ENCODE data around the gene SYT13.
A peak's percentile ranks its signal among the peaks of the same experiment; 100 is the strongest.
"Not testable (repeated sequence)": the region's sequence is repeated elsewhere in the genome, so short reads cannot be mapped to it uniquely, and the experiment has no call there.

SYT13 gene

DNA sequence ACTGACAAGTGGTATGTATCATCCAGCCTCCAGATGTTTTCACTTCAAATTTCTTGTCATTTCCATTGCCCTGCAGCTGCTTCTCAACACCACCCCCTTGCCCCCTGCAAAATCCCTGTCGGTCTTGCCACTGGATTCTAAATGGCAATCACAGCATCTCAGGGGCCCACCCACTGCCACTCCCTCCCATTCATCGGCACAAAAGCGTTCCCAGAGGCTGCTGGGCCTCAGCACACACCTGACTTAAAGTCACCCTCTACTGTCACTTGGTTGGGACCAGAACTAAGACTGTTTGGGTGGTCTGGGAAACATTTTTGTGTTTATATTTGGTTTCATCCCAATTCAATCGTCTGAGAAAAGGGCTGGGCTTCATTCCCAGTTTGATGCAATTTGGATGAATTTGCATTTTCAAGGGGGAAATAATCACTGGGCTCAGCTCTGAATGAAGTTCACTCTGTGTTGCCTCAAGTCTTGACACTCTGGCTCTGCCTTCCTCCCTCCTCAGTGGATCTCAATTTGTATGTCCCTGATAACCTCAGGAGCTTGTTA is 27.1 kb downstream of the SYT13 start:
- no peaks in the 10 kb centered on the region for H3K4me1 Mint-ChIP-seq
- H3K27ac Mint-ChIP-seq = no peak overlapping the region
- no peak for DNase-seq (ENCODE audit: low spot score in 2 of 2)
- ATAC-seq (ENCODE audit: low read depth) = no peak
- no peaks in the 10 kb centered on the region for H3K9me3 Mint-ChIP-seq
- peaks cover 25% of the 10 kb centered on the region for H3K27me3 Mint-ChIP-seq
- H3K4me3 Mint-ChIP-seq = no peak overlapping the region
- no peaks in the 10 kb centered on the region for H3K36me3 Mint-ChIP-seq

DNA sequence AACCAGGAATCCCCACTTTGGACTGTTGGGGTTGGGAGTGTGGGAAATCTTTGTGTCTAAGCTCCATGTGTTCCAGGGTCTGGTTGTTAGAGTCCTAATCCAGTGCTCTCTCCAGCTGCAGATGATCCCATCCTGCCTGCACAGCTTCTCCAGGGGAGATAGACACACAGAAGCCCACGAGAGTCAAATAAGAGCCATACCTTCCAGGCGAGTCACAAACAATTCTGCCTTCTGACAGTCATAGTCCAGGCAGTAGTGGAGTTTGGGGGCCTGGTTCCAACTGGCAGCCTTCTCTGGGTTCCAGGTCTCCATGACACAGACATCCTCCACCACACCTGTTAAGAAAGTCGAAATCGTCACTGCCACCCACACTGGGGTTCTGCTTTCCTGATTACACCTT is 32.1 kb downstream of the SYT13 start:
- H3K4me3 Mint-ChIP-seq = no peak overlapping the region
- no peak for DNase-seq (ENCODE audit: low spot score in 2 of 2)

DNA sequence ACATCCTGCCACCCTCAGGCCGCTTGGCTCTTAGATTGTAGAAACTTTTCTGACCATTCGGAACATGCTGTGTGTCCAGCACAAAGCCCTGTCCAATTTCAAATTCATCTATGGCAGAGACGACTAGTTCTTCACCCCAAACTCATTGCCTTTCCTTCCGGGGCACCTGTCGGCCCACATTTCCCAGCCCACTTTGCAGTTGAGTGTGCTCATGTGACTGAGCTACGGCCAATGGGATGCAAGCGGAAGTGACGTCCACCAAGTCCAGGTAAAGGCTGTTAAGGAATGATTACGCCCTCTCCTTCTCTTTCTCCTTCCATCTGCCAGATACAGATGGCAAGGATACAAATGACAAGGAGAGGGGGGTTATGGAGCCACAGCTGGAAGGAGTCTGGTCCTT is 32.5 kb downstream of the SYT13 start:
- Mint-ChIP-seq H3K4me3 (no peak overlapping the region), H3K4me1 (peaks cover 4% of the 10 kb centered on the region), H3K27me3 (peaks cover 23% of the 10 kb centered on the region), H3K36me3 (no peaks in the 10 kb centered on the region), H3K27ac (no peak overlapping the region), H3K9me3 (no peaks in the 10 kb centered on the region)
- ATAC-seq (ENCODE audit: low read depth) (no peak), DNase-seq (ENCODE audit: low spot score in 2 of 2) (no peak)

More for the DNA sequence above, 32.1 kb downstream of the SYT13 start:
- no peak for ATAC-seq (ENCODE audit: low read depth)
- Mint-ChIP-seq H3K9me3 (no peaks in the 10 kb centered on the region), H3K4me1 (peaks cover 4% of the 10 kb centered on the region), H3K27me3 (peaks cover 23% of the 10 kb centered on the region), H3K36me3 (no peaks in the 10 kb centered on the region), H3K27ac (no peak overlapping the region)

DNA sequence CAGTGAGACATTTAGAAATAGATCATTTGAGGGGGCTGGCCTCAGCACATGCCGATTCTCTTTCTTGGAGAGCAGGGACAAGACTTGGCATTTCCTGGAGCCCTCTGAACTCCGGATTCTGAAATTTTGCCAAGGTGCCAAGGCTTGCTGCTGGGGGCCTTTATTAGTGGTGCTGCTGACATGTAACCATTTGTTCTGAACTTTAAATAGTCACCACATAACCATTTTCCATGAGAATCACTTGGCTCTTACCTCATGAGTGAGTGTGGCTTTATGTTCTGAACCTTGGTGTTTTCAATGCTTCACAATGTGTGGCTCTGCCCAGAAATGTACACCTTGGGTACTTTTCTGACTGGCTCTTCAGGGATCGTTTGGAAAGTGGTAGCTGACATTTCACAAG is 33.3 kb downstream of the SYT13 start:
- ATAC-seq (ENCODE audit: low read depth) = no peak
- Mint-ChIP-seq H3K4me3 (no peak overlapping the region), H3K9me3 (no peaks in the 10 kb centered on the region), H3K4me1 (peaks cover 4% of the 10 kb centered on the region), H3K36me3 (no peaks in the 10 kb centered on the region), H3K27ac (no peak overlapping the region), H3K27me3 (peaks cover 22% of the 10 kb centered on the region)
- no peak for DNase-seq (ENCODE audit: low spot score in 2 of 2)

DNA sequence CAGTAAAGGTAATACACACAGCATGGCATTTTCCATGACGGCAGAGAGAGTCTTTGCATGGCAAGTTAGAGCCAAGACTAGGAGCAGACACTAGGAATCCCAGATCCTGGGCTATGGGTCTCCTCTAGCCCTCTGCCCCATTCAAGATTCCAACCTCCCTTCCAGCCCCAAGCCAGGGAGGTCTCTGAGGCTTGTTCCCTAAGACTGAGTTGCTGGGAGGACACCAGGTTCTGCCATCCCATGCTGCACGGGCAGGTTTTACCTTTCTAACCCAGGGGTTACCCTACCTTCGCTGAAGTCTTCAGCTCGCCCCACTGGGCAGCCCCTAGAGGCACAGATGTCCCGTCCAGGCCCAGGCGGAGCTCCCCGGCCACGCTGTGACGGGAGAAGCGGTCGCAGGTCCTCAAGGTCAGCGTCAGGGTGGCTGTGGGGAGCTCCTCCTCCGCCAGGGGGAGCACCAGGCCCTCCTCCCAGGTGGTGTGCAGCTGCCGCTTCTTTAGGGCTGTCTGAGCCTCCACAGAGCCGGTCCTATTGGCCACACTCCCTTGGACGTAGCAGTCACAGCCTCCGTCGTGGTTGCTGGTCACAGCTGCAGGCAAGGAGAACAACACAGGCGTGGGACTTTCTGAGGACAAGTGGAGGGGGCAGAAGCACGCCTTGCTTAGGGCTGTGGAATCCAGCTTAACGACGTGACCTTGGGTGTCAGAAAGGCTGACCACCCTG is 33.8 kb downstream of the SYT13 start:
- ATAC-seq (ENCODE audit: low read depth) (peak; percentile 63), DNase-seq (ENCODE audit: low spot score in 2 of 2) (peak; percentile 20 to 44)
- H3K4me3 Mint-ChIP-seq = no peak overlapping the region
- H3K27ac Mint-ChIP-seq = no peak overlapping the region
- peaks cover 22% of the 10 kb centered on the region for H3K27me3 Mint-ChIP-seq
- no peaks in the 10 kb centered on the region for H3K36me3 Mint-ChIP-seq
- H3K9me3 Mint-ChIP-seq = no peaks in the 10 kb centered on the region
- peaks cover 4% of the 10 kb centered on the region for H3K4me1 Mint-ChIP-seq

DNA sequence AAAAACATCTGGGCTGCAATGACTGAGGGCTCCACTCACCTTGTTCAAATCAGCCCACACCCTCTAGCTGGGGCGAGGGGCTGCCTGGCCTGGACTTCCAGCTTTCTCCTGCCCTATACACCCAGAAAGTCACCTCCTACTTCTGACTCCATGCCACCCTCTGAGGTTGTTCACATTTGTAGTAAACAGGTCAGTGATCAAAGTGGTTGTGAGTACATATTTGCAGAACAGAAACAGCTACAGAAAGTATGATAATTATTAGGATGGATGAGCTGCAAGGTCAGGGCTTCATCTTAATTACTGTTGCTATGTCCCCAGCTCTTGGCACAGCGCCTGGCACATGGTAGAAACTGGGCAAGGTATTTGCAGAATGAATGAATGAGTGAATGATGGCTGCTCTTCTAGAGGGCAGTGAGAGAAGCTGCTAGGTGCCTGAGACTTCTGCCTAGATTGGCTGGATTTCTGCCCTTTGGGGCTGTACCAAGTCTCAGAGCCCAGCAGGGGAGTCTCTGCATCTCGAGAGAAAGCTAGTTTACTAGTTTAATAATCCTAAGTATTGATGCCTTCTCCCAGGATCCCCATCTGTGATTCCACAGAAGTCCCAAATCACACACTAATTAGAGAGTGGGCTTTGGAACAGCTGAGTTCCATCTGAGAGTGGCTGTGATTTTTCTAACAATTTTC is 36.0 kb downstream of the SYT13 start:
- ATAC-seq (ENCODE audit: low read depth) (peak; percentile 24), DNase-seq (ENCODE audit: low spot score in 2 of 2) (no peak)
- Mint-ChIP-seq H3K27me3 (peaks cover 15% of the 10 kb centered on the region), H3K4me1 (peaks cover 4% of the 10 kb centered on the region), H3K27ac (no peak overlapping the region), H3K4me3 (no peak overlapping the region), H3K36me3 (no peaks in the 10 kb centered on the region), H3K9me3 (no peaks in the 10 kb centered on the region)

DNA sequence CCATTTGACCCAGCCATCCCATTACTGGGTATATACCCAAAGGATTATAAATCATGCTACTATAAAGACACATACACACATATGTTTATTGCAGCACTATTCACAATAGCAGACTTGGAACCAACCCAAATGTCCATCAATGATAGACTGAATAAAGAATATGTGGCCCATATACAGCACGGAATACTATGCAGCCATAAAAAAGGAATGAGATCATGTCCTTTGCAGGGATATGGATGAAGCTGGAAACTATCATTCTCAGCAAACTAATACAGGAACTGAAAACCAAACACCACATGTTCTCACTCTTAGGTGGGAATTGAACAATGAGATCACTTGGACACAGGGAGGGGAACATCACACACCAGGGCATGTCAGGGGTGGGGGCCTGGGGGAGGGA is 36.8 kb downstream of the SYT13 start:
- peaks cover 14% of the 10 kb centered on the region for H3K27me3 Mint-ChIP-seq
- H3K36me3 Mint-ChIP-seq; H3K9me3 Mint-ChIP-seq; H3K4me1 Mint-ChIP-seq; H3K4me3 Mint-ChIP-seq; ATAC-seq (ENCODE audit: low read depth); DNase-seq (ENCODE audit: low spot score in 2 of 2); H3K27ac Mint-ChIP-seq: not testable (repeated sequence)

DNA sequence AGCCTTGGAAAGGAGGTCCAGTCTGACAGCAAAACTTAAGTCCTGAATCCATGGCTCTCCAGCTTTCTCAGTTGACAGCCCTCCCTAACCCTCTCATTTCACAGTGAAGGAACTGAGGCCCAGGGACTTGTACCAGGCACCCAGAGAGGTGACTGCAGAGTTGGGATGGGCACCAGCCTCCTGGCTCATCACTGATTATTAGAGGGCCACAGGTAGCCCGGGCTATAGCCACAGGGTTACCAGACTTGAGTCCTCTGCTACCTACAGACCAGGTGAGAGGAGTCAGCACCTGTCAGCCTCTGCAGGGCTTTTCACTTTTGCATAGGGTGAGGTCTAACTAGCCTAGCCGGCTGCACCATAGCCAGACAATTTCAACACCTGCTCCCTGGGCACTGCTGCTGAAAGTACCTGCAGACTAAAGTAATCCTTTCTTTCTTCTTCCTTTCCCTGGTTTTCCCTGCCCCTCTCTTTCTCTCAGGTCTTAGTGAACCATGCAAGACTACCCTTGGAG is 37.6 kb downstream of the SYT13 start:
- Mint-ChIP-seq H3K27me3 (peaks cover 15% of the 10 kb centered on the region), H3K27ac (no peak overlapping the region), H3K4me3 (no peak overlapping the region), H3K9me3 (no peaks in the 10 kb centered on the region), H3K4me1 (peaks cover 4% of the 10 kb centered on the region), H3K36me3 (no peaks in the 10 kb centered on the region)
- ATAC-seq (ENCODE audit: low read depth) (no peak), DNase-seq (ENCODE audit: low spot score in 2 of 2) (no peak)

DNA sequence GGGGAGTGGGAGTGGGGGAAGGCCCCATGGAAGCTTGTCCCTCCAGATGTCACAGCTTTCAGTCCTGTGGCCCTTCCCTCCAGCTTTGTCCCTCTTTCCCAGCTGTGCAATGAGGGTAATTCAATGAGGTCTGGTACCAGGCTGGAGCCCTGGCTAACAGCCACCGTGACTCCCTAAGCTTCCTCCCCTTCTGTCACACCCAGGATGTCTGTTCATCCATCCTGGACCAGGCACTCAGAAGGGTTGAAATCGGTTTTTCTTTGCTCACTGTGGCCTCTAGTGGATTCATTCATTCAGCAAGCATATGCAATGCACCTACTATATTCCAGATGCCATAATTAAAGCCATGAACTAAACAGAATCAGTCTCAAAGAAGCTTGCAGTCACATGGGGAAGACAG is 38.7 kb downstream of the SYT13 start:
- H3K9me3 Mint-ChIP-seq = no peaks in the 10 kb centered on the region
- ATAC-seq (ENCODE audit: low read depth) = no peak
- peaks cover 11% of the 10 kb centered on the region for H3K27me3 Mint-ChIP-seq
- no peak overlapping the region for H3K4me3 Mint-ChIP-seq
- no peak overlapping the region for H3K27ac Mint-ChIP-seq
- no peaks in the 10 kb centered on the region for H3K36me3 Mint-ChIP-seq
- H3K4me1 Mint-ChIP-seq = peaks cover 4% of the 10 kb centered on the region
- DNase-seq (ENCODE audit: low spot score in 2 of 2) = no peak

DNA sequence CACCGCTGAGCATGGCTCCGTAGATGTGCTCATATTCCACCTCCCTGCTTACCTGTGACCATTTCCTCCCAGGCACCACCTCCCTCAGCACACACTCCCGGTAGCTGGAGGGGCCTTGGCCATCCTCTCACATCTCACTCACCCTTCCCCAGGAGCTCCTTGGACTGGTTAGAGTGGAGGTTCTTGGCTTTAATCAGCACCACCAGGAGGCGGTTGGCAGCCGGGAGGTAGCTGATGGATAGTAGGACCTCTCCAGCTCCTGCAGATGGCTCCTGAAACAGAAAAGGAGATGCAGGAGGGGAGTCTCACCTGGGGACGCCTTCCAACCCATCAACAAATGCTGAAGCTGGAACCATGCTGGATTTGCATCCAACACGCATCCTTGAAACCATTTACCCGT is 39.9 kb downstream of the SYT13 start:
- Mint-ChIP-seq H3K4me3 (no peak overlapping the region), H3K36me3 (no peaks in the 10 kb centered on the region), H3K27me3 (peaks cover 11% of the 10 kb centered on the region), H3K4me1 (peaks cover 4% of the 10 kb centered on the region), H3K9me3 (no peaks in the 10 kb centered on the region), H3K27ac (no peak overlapping the region)
- no peak for ATAC-seq (ENCODE audit: low read depth)
- DNase-seq (ENCODE audit: low spot score in 2 of 2) = no peak

DNA sequence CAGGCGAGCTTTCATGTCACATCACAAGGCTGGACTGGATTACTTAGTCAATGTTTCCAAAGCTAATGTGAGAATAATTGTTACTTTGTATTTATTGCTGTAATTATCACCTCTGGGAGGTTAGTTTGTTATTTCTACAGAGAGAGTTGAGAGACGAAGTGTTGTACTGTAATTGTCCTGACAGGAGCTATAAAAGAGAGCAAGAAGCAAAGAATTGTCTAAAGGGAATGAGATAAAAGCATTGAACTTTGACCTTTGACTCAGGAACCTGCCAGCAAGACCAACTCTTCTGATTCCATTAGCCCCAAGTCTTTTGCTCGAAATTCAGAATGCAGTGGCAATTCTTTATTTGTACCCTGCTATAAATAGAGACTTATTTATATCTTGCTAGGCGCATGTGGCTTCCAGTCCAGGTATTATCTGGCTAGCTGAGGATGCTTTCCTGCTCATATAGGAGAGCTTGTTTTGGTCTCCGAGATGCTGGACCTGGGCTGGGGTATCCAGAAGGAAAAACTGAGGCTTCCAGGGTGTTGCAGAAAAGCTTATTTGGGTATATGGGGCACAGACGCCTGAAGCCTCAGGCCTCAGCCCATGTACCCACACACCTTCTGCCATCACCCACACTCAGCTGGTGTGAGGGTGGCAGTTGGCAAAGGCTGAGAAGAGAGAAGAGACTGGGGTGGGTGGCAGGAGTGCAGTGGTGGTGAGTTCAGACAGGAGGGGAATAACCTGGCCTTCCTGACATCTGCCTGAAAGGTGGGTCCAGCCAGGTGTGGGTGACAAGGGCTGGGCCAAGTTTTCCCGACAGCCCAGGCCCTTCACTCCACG is 40.7 kb downstream of the SYT13 start:
- Mint-ChIP-seq H3K9me3 (no peaks in the 10 kb centered on the region), H3K4me1 (peaks cover 4% of the 10 kb centered on the region), H3K4me3 (no peak overlapping the region), H3K27me3 (peaks cover 11% of the 10 kb centered on the region), H3K36me3 (no peaks in the 10 kb centered on the region), H3K27ac (no peak overlapping the region)
- no peak for ATAC-seq (ENCODE audit: low read depth)
- no peak for DNase-seq (ENCODE audit: low spot score in 2 of 2)

DNA sequence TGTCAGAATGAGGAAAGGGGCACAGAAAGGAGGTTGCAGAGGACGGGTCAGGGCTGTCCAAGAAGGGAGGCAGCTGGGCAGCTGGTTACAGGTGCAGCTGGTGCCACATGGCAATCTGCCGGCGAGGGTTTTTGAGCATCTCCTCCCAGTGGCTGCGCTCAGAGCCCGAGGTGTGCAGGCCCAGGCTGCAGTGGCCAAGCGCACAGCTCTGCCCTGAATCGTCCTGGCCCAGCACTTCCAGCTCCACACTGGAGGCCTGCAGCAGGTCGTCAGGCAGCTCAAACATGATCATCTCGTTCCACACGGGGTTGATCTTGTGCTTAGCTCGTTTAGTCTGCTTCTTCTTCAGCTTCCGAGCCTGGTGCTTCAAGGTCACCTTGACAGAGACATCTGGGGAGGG is 42.2 kb downstream of the SYT13 start:
- H3K27ac Mint-ChIP-seq = no peak overlapping the region
- peaks cover 15% of the 10 kb centered on the region for H3K27me3 Mint-ChIP-seq
- ATAC-seq (ENCODE audit: low read depth) = no peak

DNA sequence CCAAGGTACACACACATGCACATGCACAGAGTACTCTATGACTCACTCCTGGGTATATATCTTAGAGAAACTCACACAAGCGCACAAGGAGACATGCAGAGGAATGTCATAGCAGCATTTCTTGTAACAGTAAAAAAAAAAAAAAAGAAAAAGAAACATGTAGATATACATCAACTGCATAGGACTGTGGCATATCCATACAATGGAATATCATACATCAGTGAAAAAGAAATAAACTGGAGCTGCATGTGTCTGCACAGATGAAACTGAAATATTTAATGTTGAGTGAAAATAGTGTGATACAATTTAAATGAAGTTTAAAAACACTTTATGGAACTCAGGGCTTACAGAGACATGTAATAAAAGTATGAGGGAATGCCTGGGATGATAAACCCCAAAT is 46.4 kb downstream of the SYT13 start:
- H3K27ac Mint-ChIP-seq = no peak overlapping the region
- no peak for DNase-seq (ENCODE audit: low spot score in 2 of 2)

More for the DNA sequence above, 42.2 kb downstream of the SYT13 start:
- DNase-seq (ENCODE audit: low spot score in 2 of 2) = no peak
- Mint-ChIP-seq H3K4me3 (no peak overlapping the region), H3K4me1 (no peaks in the 10 kb centered on the region), H3K9me3 (peaks cover 2% of the 10 kb centered on the region), H3K36me3 (no peaks in the 10 kb centered on the region)

DNA sequence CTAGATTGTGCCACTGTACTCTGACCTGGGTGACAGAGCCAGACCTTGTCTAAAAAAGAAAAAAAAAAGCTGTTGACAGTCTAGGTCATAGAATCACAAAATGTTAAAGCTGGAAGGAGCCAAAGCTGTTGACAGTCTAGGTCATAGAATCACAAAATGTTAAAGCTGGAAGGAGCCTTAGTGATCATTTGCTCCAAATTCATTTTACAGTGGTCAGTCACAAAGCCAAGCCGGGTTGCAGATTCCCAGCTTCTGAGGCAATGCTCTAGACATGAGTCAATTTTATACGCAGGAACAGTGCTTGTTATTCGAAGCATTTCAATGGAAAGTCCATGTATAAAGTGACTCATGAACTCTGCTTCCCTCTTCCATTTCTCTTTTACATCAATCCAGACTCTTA is 47.4 kb downstream of the SYT13 start:
- Mint-ChIP-seq H3K36me3 (no peaks in the 10 kb centered on the region), H3K9me3 (peaks cover 4% of the 10 kb centered on the region), H3K27ac (no peak overlapping the region), H3K4me3 (no peak overlapping the region), H3K4me1 (no peaks in the 10 kb centered on the region), H3K27me3 (peaks cover 23% of the 10 kb centered on the region)
- DNase-seq (ENCODE audit: low spot score in 2 of 2) = no peak
- no peak for ATAC-seq (ENCODE audit: low read depth)

More for the DNA sequence above, 46.4 kb downstream of the SYT13 start:
- Mint-ChIP-seq H3K4me3 (no peak overlapping the region), H3K27me3 (peaks cover 23% of the 10 kb centered on the region), H3K9me3 (peaks cover 4% of the 10 kb centered on the region), H3K4me1 (no peaks in the 10 kb centered on the region), H3K36me3 (no peaks in the 10 kb centered on the region)
- no peak for ATAC-seq (ENCODE audit: low read depth)
